ENCODE data around the gene RELL1. TPM values are rescaled to one million over a fixed set of nuclear protein-coding genes. Genes with fewer than 3 reads are reported as not detected.

Gene RELL1
- total and polyA plus RNA-seq, 8 donors = 10.1 to 35.6 (median 11.3) TPM

GRCh38 chr4:37725718-37726117 is 39.5 kb upstream of the RELL1 start:
- Histone ChIP-seq H3K4me3 (no peak overlapping the region), H3K27ac (no peak overlapping the region), H3K9me3 (no peaks in the 10 kb centered on the region), H3K27me3 (no peaks in the 10 kb centered on the region), H3K36me3 (no peaks in the 10 kb centered on the region), H3K4me1 (no peaks in the 10 kb centered on the region)
- ATAC-seq = no peak
- DNase-seq = no peak
- intact Hi-C loops (cut with DNase I) = no loop called here
- no peak for TF ChIP-seq CTCF (IDR thresholded peaks at IDR 0.05)

GRCh38 chr4:37723067-37723466 is 36.9 kb upstream of the RELL1 start:
- H3K9me3 ChIP-seq = no peaks in the 10 kb centered on the region
- intact Hi-C loops (cut with DNase I) = no loop called here
- no peaks in the 10 kb centered on the region for H3K4me1 ChIP-seq
- H3K4me3 ChIP-seq = no peak overlapping the region
- TF ChIP-seq CTCF (IDR thresholded peaks at IDR 0.05) = no peak
- no peaks in the 10 kb centered on the region for H3K36me3 ChIP-seq
- ATAC-seq (no peak), DNase-seq (no peak)
- no peaks in the 10 kb centered on the region for H3K27me3 ChIP-seq
- H3K27ac ChIP-seq = no peak overlapping the region

GRCh38 chr4:37721995-37722638 is 35.9 kb upstream of the RELL1 start:
- intact Hi-C loops (cut with DNase I) = no loop called here

GRCh38 chr4:37719021-37719420 is 32.8 kb upstream of the RELL1 start:
- no peak overlapping the region for H3K4me3 ChIP-seq
- TF ChIP-seq CTCF (IDR thresholded peaks at IDR 0.05) = no peak
- no peaks in the 10 kb centered on the region for H3K4me1 ChIP-seq
- no peak overlapping the region for H3K27ac ChIP-seq
- no peaks in the 10 kb centered on the region for H3K36me3 ChIP-seq
- H3K27me3 ChIP-seq = no peaks in the 10 kb centered on the region
- intact Hi-C loops (cut with DNase I) = no loop called here
- H3K9me3 ChIP-seq = no peaks in the 10 kb centered on the region
- ATAC-seq (no peak), DNase-seq (no peak)

More at GRCh38 chr4:37721995-37722638, 35.9 kb upstream of the RELL1 start:
- DNase-seq (no peak), ATAC-seq (no peak)
- TF ChIP-seq CTCF (IDR thresholded peaks at IDR 0.05) = no peak
- Histone ChIP-seq H3K4me3 (no peak overlapping the region), H3K27ac (no peak overlapping the region), H3K27me3 (no peaks in the 10 kb centered on the region), H3K9me3 (no peaks in the 10 kb centered on the region), H3K4me1 (no peaks in the 10 kb centered on the region), H3K36me3 (no peaks in the 10 kb centered on the region)

GRCh38 chr4:37717576-37717975 is 31.4 kb upstream of the RELL1 start:
- ATAC-seq (peak; percentile 16), DNase-seq (no peak)
- no peak overlapping the region for H3K4me3 ChIP-seq
- H3K36me3 ChIP-seq = no peaks in the 10 kb centered on the region
- no peaks in the 10 kb centered on the region for H3K9me3 ChIP-seq
- H3K27me3 ChIP-seq = no peaks in the 10 kb centered on the region
- intact Hi-C loops (cut with DNase I) = no loop called here
- H3K4me1 ChIP-seq = no peaks in the 10 kb centered on the region
- no peak overlapping the region for H3K27ac ChIP-seq
- no peak for TF ChIP-seq CTCF (IDR thresholded peaks at IDR 0.05)

Measured in left lung (tissue), 10 donors.